ENCODE data around the gene NLK.

- TF ChIP-seq EZH2 (IDR thresholded peaks at IDR 0.05), result no peak
- TF ChIP-seq, protein P1, sequence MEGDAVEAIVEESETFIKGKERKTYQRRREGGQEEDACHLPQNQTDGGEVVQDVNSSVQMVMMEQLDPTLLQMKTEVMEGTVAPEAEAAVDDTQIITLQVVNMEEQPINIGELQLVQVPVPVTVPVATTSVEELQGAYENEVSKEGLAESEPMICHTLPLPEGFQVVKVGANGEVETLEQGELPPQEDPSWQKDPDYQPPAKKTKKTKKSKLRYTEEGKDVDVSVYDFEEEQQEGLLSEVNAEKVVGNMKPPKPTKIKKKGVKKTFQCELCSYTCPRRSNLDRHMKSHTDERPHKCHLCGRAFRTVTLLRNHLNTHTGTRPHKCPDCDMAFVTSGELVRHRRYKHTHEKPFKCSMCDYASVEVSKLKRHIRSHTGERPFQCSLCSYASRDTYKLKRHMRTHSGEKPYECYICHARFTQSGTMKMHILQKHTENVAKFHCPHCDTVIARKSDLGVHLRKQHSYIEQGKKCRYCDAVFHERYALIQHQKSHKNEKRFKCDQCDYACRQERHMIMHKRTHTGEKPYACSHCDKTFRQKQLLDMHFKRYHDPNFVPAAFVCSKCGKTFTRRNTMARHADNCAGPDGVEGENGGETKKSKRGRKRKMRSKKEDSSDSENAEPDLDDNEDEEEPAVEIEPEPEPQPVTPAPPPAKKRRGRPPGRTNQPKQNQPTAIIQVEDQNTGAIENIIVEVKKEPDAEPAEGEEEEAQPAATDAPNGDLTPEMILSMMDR (IDR thresholded peaks at IDR 0.05 in 2 of 3, conservative IDR thresholded peaks at IDR 0.05 in 1 of 3; ENCODE audit: borderline replicate concordance in 1 of 3, insufficient read depth in 1 of 3, low read depth in 2 of 3, low read length in 2 of 3), result no peak
Observed at GRCh38 chr17:28041068-28041843, 1.2 kb upstream of the NLK start.

Measured in HCT116 (cell line).